CD4-positive, CD25-positive, alpha-beta regulatory T cell (primary cell): ENCODE data around the gene USP6. TPM values are rescaled to one million over a fixed set of nuclear protein-coding genes. Genes with fewer than 3 reads are reported as not detected.
"Not testable (repeated sequence)": the region's sequence is repeated elsewhere in the genome, so short reads cannot be mapped to it uniquely, and the experiment has no call there.

Experiments used
- ATAC-seq, 2 donors: fragments of 150-1000 bp; cut with Tn5 transposase; one replicate each; pipeline ENCODE4 v1.10.0; 2021; ENCODE audit warnings: low read depth in 2 of 2, moderate number of reproducible peaks in 2 of 2, moderate library complexity in 1 of 2
- DNase-seq, 3 donors: peaks; one replicate each; pipeline versions ENCODE4 v3.0.0 to v3.0.0-alpha.2; 2012 to 2022; ENCODE audit warnings: mixed read lengths in 1 of 3
- H3K27ac ChIP-seq: one replicate; pipeline ENCODE4 v1.7.0; 2013; ENCODE audit warnings: mild to moderate bottlenecking, low read length; ENCODE audit not compliant: insufficient read depth, poor library complexity, severe bottlenecking
- H3K27me3 ChIP-seq: one replicate; pipeline ENCODE4 v1.7.0; 2013; ENCODE audit warnings: low read length; ENCODE audit not compliant: control insufficient read depth, insufficient read depth
- H3K36me3 ChIP-seq: one replicate; pipeline ENCODE4 v1.7.0; 2013; ENCODE audit warnings: mild to moderate bottlenecking, low read length, moderate library complexity; ENCODE audit not compliant: control insufficient read depth, insufficient read depth
- H3K4me1 ChIP-seq: 2 replicates; pipeline ENCODE4 v1.7.0; 2013; ENCODE audit warnings: mild to moderate bottlenecking, low read length; ENCODE audit not compliant: insufficient read depth, control insufficient read depth, poor library complexity, severe bottlenecking
- H3K4me3 ChIP-seq: one replicate; pipeline ENCODE4 v1.7.0; 2013; ENCODE audit warnings: low read depth, mild to moderate bottlenecking, low read length, moderate library complexity
- H3K9me3 ChIP-seq, 2 experiments: 1 replicate in 1 of 2; 2 replicates in 1 of 2; pipeline ENCODE4 v1.7.0; 2013; ENCODE audit warnings: low read length in 2 of 2, mild to moderate bottlenecking in 1 of 2, moderate library complexity in 1 of 2; ENCODE audit not compliant: control insufficient read depth in 2 of 2
- H3K27ac Mint-ChIP-seq, 3 donors: one replicate each; pipeline ENCODE4 v1.8.0; 2020 to 2022; ENCODE audit warnings: mild to moderate bottlenecking in 3 of 3, mixed read lengths in 3 of 3, moderate library complexity in 2 of 3
- H3K27me3 Mint-ChIP-seq: one replicate; pipeline ENCODE4 v1.8.0; 2022; ENCODE audit warnings: mild to moderate bottlenecking, mixed read lengths
- H3K36me3 Mint-ChIP-seq: one replicate; pipeline ENCODE4 v1.8.0; 2020; ENCODE audit warnings: mixed read lengths
- H3K4me1 Mint-ChIP-seq, 4 donors: one replicate each; pipeline ENCODE4 v1.8.0; 2020 to 2022; ENCODE audit warnings: mixed read lengths in 4 of 4, mild to moderate bottlenecking in 1 of 4
- H3K4me3 Mint-ChIP-seq, 4 donors: one replicate each; pipeline ENCODE4 v1.8.0; 2020 to 2022; ENCODE audit warnings: mild to moderate bottlenecking in 4 of 4, mixed read lengths in 4 of 4, moderate library complexity in 3 of 4
- H3K9me3 Mint-ChIP-seq, 7 donors: one replicate each; pipeline ENCODE4 v1.8.0; 2020 to 2022; ENCODE audit warnings: mixed read lengths in 7 of 7, mild to moderate bottlenecking in 3 of 7, moderate library complexity in 2 of 7
- polyA plus RNA-seq, 4 donors: library from polyadenylated mRNA; unstranded; fragments of 300-500 nt; fragmentation: Illumina TruSeq; gene quantifications; one replicate each; pipeline ENCODE4 v1.2.3, GENCODE V29; 2021
- total RNA-seq: library from RNA; stranded (reverse); gene quantifications from one replicate; pipeline ENCODE4 v1.2.3, GENCODE V29; 2022

USP6 gene
- total and polyA plus RNA-seq, 5 donors from 2014 or later = 0.02 to 0.10 (median 0.06) TPM; not detected in 2

- not testable (repeated sequence) for H3K36me3 Mint-ChIP-seq, H3K4me3 ChIP-seq
Observed at GRCh38 chr17:5129770-5130169, 13.9 kb downstream of the USP6 start.

DNA sequence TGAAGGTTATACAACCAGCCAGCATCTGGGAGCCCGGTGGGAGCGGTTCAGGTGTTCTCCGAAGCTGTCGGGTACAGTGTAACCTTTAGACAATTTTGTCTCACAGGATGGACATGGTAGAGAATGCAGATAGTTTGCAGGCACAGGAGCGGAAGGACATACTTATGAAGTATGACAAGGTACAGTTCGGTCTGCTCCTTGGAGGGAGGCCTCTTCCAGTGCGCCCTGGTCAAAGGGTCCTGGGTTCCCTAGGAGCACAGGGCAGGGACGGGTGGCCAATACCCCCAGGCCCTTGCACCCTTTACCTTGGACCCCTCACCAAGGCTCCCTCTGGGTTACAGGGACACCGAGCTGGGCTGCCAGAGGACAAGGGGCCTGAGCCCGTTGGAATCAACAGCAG is 14.4 kb downstream of the USP6 start:
- not testable (repeated sequence) for H3K4me3 Mint-ChIP-seq, H3K27me3 Mint-ChIP-seq, H3K4me1 Mint-ChIP-seq, H3K36me3 ChIP-seq, H3K9me3 ChIP-seq, H3K27me3 ChIP-seq, ATAC-seq, H3K36me3 Mint-ChIP-seq, H3K4me3 ChIP-seq, H3K9me3 Mint-ChIP-seq, H3K27ac ChIP-seq, H3K27ac Mint-ChIP-seq, DNase-seq, H3K4me1 ChIP-seq

More at GRCh38 chr17:5129770-5130169, 13.9 kb downstream of the USP6 start:
- not testable (repeated sequence) for H3K9me3 ChIP-seq, H3K4me1 Mint-ChIP-seq, H3K36me3 ChIP-seq, H3K4me1 ChIP-seq, H3K9me3 Mint-ChIP-seq, H3K27ac Mint-ChIP-seq, DNase-seq, ATAC-seq, H3K27me3 ChIP-seq, H3K27ac ChIP-seq, H3K4me3 Mint-ChIP-seq, H3K27me3 Mint-ChIP-seq

GRCh38 chr17:5130687-5131086 is 14.9 kb downstream of the USP6 start:
- H3K4me1 Mint-ChIP-seq, H3K36me3 Mint-ChIP-seq, H3K4me1 ChIP-seq, H3K27me3 Mint-ChIP-seq, H3K4me3 Mint-ChIP-seq, H3K4me3 ChIP-seq, H3K9me3 Mint-ChIP-seq, H3K9me3 ChIP-seq, ATAC-seq, H3K27me3 ChIP-seq, H3K27ac ChIP-seq, H3K36me3 ChIP-seq, DNase-seq: not testable (repeated sequence)
- peak overlapping the region in 1 of 3 donors; percentile 45 for H3K27ac Mint-ChIP-seq

- no peaks in the 10 kb centered on the region for H3K4me1 ChIP-seq
- DNase-seq (no peak), ATAC-seq (no peak)
- H3K27ac Mint-ChIP-seq = peak overlapping the region in 2 of 3 donors; percentile 26 to 45
- no peak overlapping the region for H3K4me3 Mint-ChIP-seq
- no peaks in the 10 kb centered on the region for H3K9me3 ChIP-seq
- no peaks in the 10 kb centered on the region for H3K36me3 Mint-ChIP-seq
- no peaks in the 10 kb centered on the region for H3K36me3 ChIP-seq
- no peak overlapping the region for H3K27ac ChIP-seq
- no peaks in the 10 kb centered on the region for H3K9me3 Mint-ChIP-seq
- H3K4me3 ChIP-seq = no peak overlapping the region
- no peaks in the 10 kb centered on the region for H3K4me1 Mint-ChIP-seq
- no peaks in the 10 kb centered on the region for H3K27me3 ChIP-seq
- peaks cover 8% of the 10 kb centered on the region for H3K27me3 Mint-ChIP-seq
Observed at GRCh38 chr17:5131146-5131715, 15.4 kb downstream of the USP6 start.

DNA sequence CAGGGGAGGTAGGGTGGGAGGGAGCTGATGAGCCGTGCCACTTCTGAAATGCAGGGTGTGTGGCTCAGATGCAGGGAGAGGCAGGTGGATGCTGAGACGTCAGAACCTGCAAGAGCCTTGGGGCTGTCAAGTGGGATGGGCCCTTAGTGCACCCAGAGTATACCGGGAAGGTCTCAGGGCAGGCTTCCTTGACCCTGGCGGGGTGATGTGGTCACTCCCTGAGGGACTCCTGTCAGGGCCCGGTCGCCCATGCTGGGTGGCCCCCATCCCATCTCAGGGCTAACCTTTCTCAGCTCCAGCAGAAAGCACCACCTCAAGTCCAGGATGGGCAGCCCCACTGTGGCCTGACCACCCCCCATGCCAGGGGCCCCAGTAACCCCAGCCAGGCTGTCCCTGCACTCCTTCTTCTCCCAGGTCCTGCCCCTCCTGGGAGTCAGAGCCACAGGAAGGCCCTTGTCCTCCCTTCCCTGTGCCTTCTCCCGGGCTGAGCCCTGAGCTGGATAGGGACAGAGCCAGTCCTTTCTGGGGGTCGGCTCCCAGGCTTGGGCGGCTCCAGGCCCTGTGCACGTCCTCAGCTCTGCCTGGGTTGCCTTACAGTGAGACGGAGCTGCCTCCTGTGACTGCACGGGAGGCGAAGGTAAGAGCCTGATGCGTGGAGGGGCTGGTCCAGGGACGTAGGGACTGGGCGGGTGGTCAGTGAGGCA is 16.1 kb downstream of the USP6 start:
- H3K36me3 ChIP-seq, H3K4me3 ChIP-seq, H3K27me3 Mint-ChIP-seq, DNase-seq, H3K4me1 Mint-ChIP-seq, H3K4me3 Mint-ChIP-seq, H3K9me3 Mint-ChIP-seq, H3K27ac ChIP-seq, H3K27me3 ChIP-seq, H3K36me3 Mint-ChIP-seq, H3K4me1 ChIP-seq, H3K9me3 ChIP-seq, ATAC-seq: not testable (repeated sequence)
- H3K27ac Mint-ChIP-seq = peak overlapping the region in 1 of 3 donors; percentile 63

DNA sequence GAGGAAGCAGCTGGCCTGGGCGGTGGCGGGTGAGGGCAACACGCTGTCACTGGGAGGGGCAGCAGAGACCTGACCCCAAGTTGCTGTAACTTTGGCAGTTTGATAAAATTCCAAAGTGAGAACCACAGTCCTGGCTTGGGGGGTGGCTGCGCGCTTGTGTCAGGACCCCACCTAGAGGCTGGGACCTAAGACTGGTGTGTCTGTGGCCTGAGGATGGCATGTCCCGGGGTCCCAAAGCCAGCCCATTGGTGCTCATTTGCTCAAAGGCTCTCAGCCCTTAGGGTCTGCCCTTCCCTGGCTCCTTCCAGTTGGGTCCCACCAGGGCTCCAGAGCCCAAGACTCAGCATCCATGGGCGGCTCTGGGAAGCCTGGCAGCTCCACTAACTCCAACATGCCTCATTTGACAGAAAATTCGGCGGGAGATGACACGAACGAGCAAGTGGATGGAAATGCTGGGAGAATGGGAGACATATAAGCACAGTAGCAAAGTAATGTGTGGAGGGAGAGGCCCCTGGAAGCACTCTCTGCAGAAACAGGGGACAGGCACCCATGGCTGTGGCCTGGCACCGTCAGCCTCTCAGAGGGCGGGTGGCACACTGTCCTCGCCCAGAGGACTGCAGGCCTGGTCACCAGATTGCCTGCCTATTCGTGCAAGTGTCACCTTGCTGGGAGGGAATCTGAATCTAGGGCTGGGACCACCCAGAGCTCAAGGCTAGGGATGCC is 16.8 kb downstream of the USP6 start:
- not testable (repeated sequence) for H3K4me1 ChIP-seq, H3K4me3 ChIP-seq, H3K27me3 Mint-ChIP-seq, H3K27me3 ChIP-seq, ATAC-seq, H3K9me3 ChIP-seq, DNase-seq, H3K36me3 ChIP-seq, H3K36me3 Mint-ChIP-seq, H3K9me3 Mint-ChIP-seq, H3K27ac ChIP-seq, H3K4me3 Mint-ChIP-seq, H3K4me1 Mint-ChIP-seq
- peak overlapping the region in 1 of 3 donors; percentile 63 for H3K27ac Mint-ChIP-seq

- no peaks in the 10 kb centered on the region for H3K27me3 ChIP-seq
- no peaks in the 10 kb centered on the region for H3K36me3 ChIP-seq
- H3K9me3 ChIP-seq = no peaks in the 10 kb centered on the region
- no peak for ATAC-seq
- Mint-ChIP-seq H3K4me1 (no peaks in the 10 kb centered on the region), H3K4me3 (no peak overlapping the region), H3K27me3 (peaks cover 4% of the 10 kb centered on the region), H3K36me3 (no peaks in the 10 kb centered on the region), H3K27ac (no peak overlapping the region), H3K9me3 (no peaks in the 10 kb centered on the region)
- no peak overlapping the region for H3K27ac ChIP-seq
- no peaks in the 10 kb centered on the region for H3K4me1 ChIP-seq
- no peak overlapping the region for H3K4me3 ChIP-seq
- DNase-seq = no peak
Observed at GRCh38 chr17:5133311-5133710, 17.5 kb downstream of the USP6 start.

- not testable (repeated sequence) for H3K4me1 Mint-ChIP-seq, H3K36me3 Mint-ChIP-seq, H3K9me3 Mint-ChIP-seq, H3K27me3 Mint-ChIP-seq, H3K36me3 ChIP-seq, H3K4me3 ChIP-seq, ATAC-seq, H3K4me1 ChIP-seq, DNase-seq, H3K4me3 Mint-ChIP-seq, H3K9me3 ChIP-seq, H3K27me3 ChIP-seq, H3K27ac Mint-ChIP-seq, H3K27ac ChIP-seq
Observed at GRCh38 chr17:5133961-5134360, 18.1 kb downstream of the USP6 start.
